IMR-90 (cell line): ENCODE data around the gene GABRD. TPM values are rescaled to one million over a fixed set of nuclear protein-coding genes. Genes with fewer than 3 reads are reported as not detected.

Experiments
- ATAC-seq: fragments of 200-7000 bp; cut with Tn5 transposase; 2 replicates; pipeline ENCODE4 v1.9.1; 2020; ENCODE audit warnings: low read depth, mild to moderate bottlenecking, moderate library complexity
- BruUV-seq: library from RNA; stranded (reverse); fragments of 400-500 nt; replicated peaks from 2 replicates; lab custom pipeline; 2021; lab: Mats Ljungman, UMichigan
- CTCF ChIA-PET: fragments of 300-600 bp; formaldehyde crosslinking; extraction: SDS; loops from one replicate; lab custom pipeline; 2021; ENCODE audit warnings: antibody characterized with exemption; lab: Yijun Ruan, JAX
- POLR2A ChIA-PET: fragments of 300-600 bp; sonication (Branson Sonifier 250); formaldehyde crosslinking; loops from one replicate; lab custom pipeline; 2022; ENCODE audit warnings: antibody characterized with exemption; ENCODE audit not compliant: unreplicated experiment; lab: Charles Lee
- DNase-seq: peaks from one replicate; pipeline ENCODE4 v3.0.0; 2013
- H2AFZ ChIP-seq: replicated peaks from 2 replicates; pipeline ENCODE3; 2013; ENCODE audit warnings: low read length, mild to moderate bottlenecking; ENCODE audit not compliant: poor library complexity
- H2AK5ac ChIP-seq: 2 replicates; pipeline ENCODE4 v1.6.1; 2013; ENCODE audit warnings: low read depth, low read length, inconsistent platforms
- H2AK9ac ChIP-seq: replicated peaks from 2 replicates; pipeline ENCODE3; 2013; ENCODE audit warnings: mild to moderate bottlenecking, low read depth, low read length, moderate library complexity; ENCODE audit not compliant: poor library complexity
- H2BK120ac ChIP-seq: 2 replicates; pipeline ENCODE4 v1.6.1; 2013; ENCODE audit warnings: low read depth, low read length, inconsistent platforms
- H2BK15ac ChIP-seq: 3 replicates; pipeline ENCODE4 v1.6.1; 2013; ENCODE audit warnings: low read depth, low read length, inconsistent platforms
- H2BK20ac ChIP-seq: 2 replicates; pipeline ENCODE4 v1.6.1; 2013; ENCODE audit warnings: low read depth, mild to moderate bottlenecking, inconsistent platforms, low read length, moderate library complexity
- H2BK5ac ChIP-seq: 2 replicates; pipeline ENCODE4 v1.6.1; 2013; ENCODE audit warnings: mild to moderate bottlenecking, low read depth, low read length, inconsistent platforms; ENCODE audit not compliant: poor library complexity, severe bottlenecking
- H3K14ac ChIP-seq: replicated peaks from 2 replicates; pipeline ENCODE4 v1.6.1; 2013; ENCODE audit warnings: low read depth, low read length, inconsistent platforms
- H3K18ac ChIP-seq: 2 replicates; pipeline ENCODE4 v1.6.1; 2013; ENCODE audit warnings: low read depth, low read length, control low read depth
- H3K23ac ChIP-seq: 2 replicates; pipeline ENCODE4 v1.6.1; 2013; ENCODE audit warnings: low read depth, low read length, inconsistent platforms
- H3K27ac ChIP-seq: 2 replicates; pipeline ENCODE4 v1.5.1; 2013; ENCODE audit warnings: mild to moderate bottlenecking, control low read depth, low read length; ENCODE audit not compliant: insufficient read depth
- H3K27me3 ChIP-seq: 2 replicates; pipeline ENCODE4 v1.6.1; 2013; ENCODE audit warnings: low read length; ENCODE audit not compliant: control insufficient read depth, insufficient read depth
- H3K36me3 ChIP-seq: 2 replicates; pipeline ENCODE4 v1.6.1; 2013; ENCODE audit warnings: low read length, mixed read lengths; ENCODE audit not compliant: control insufficient read depth, insufficient read depth
- H3K4ac ChIP-seq: 2 replicates; pipeline ENCODE4 v1.6.1; 2013; ENCODE audit warnings: low read depth, low read length, inconsistent platforms
- H3K4me1 ChIP-seq: 2 replicates; pipeline ENCODE4 v1.6.1; 2013; ENCODE audit warnings: low read length, mixed read lengths; ENCODE audit not compliant: control insufficient read depth, insufficient read depth
- H3K4me2 ChIP-seq: 2 replicates; pipeline ENCODE4 v1.6.1; 2013; ENCODE audit warnings: low read depth, mild to moderate bottlenecking, control low read depth, low read length, moderate library complexity
- H3K4me3 ChIP-seq: 2 replicates; pipeline ENCODE4 v1.5.1; 2013; ENCODE audit warnings: low read depth, mild to moderate bottlenecking, control low read depth, low read length, moderate library complexity; ENCODE audit not compliant: insufficient read depth
- H3K56ac ChIP-seq: 2 replicates; pipeline ENCODE4 v1.6.1; 2013; ENCODE audit warnings: low read length, inconsistent platforms; ENCODE audit not compliant: insufficient read depth; ENCODE audit errors: extremely low read depth
- H3K79me1 ChIP-seq, 2 experiments: 2 replicates each; pipeline ENCODE4 v1.6.1; 2013; ENCODE audit warnings: low read length in 2 of 2, inconsistent platforms in 1 of 2, low read depth in 1 of 2
- H3K9ac ChIP-seq: 2 replicates; pipeline ENCODE4 v1.6.1; 2013; ENCODE audit warnings: low read depth, low read length, control low read depth
- H3K9me1 ChIP-seq: 2 replicates; pipeline ENCODE4 v1.6.1; 2013; ENCODE audit warnings: low read length, inconsistent platforms; ENCODE audit not compliant: insufficient read depth
- H3K9me3 ChIP-seq: 2 replicates; pipeline ENCODE4 v1.6.1; 2013; ENCODE audit warnings: low read length; ENCODE audit not compliant: control insufficient read depth, insufficient read depth
- H4K20me1 ChIP-seq: 2 replicates; pipeline ENCODE4 v1.6.1; 2013; ENCODE audit warnings: low read length, inconsistent platforms; ENCODE audit not compliant: insufficient read depth
- H4K5ac ChIP-seq: 2 replicates; pipeline ENCODE4 v1.6.1; 2013; ENCODE audit warnings: mild to moderate bottlenecking, low read depth, low read length, control low read depth
- H4K8ac ChIP-seq, 2 experiments: 2 replicates each; pipeline ENCODE4 v1.6.1; 2013; ENCODE audit warnings: low read depth in 2 of 2, low read length in 2 of 2, control low read depth in 1 of 2, inconsistent platforms in 1 of 2
- H4K91ac ChIP-seq: 2 replicates; pipeline ENCODE4 v1.6.1; 2013; ENCODE audit warnings: low read depth, low read length, inconsistent platforms; ENCODE audit not compliant: insufficient read depth
- BHLHE40 ChIP-seq: fragments of 150-350 bp; IDR thresholded peaks from 2 replicates; pipeline ENCODE4 v1.6.1; 2016; ENCODE audit warnings: mild to moderate bottlenecking, low read depth, low read length
- CHD1 ChIP-seq: IDR thresholded peaks from 2 replicates; pipeline ENCODE4 v1.6.1; 2012; ENCODE audit warnings: low read depth, low read length, improper control_type of control experiment
- FOS ChIP-seq: fragments of 150-350 bp; IDR thresholded peaks from 2 replicates; pipeline ENCODE4 v1.6.1; 2016; ENCODE audit warnings: low read depth, low read length
- MAZ ChIP-seq: IDR thresholded peaks from 2 replicates; pipeline ENCODE4 v1.6.1; 2012; ENCODE audit warnings: low read depth, mild to moderate bottlenecking, low read length, improper control_type of control experiment, moderate library complexity, borderline replicate concordance
- MXI1 ChIP-seq: IDR thresholded peaks from 2 replicates; pipeline ENCODE4 v1.6.1; 2012; ENCODE audit warnings: low read depth, mild to moderate bottlenecking, low read length, moderate library complexity, borderline replicate concordance
- POLR2A ChIP-seq: IDR thresholded peaks from 2 replicates; pipeline ENCODE4 v1.6.1; 2012; ENCODE audit warnings: mild to moderate bottlenecking, low read depth, low read length
- SMC3 ChIP-seq: fragments of 150-350 bp; IDR thresholded peaks from 2 replicates; pipeline ENCODE4 v1.6.1; 2016; ENCODE audit warnings: low read depth, mild to moderate bottlenecking, antibody characterized with exemption, low read length, moderate library complexity
- WGBS, 2 experiments: methylation state at CpG; one replicate each; pipeline versions ENCODE4 v1.1.5 to v1.1.7; 2013; ENCODE audit warnings: missing lambda C conversion rate in 2 of 2; ENCODE audit not compliant: insufficient read length in 1 of 2; ENCODE audit errors: extremely low coverage in 2 of 2; 5-methylcytosine and 5-hydroxymethylcytosine counted together
- dilution Hi-C: fragments of 300-500 bp; cut with HindIII; formaldehyde crosslinking; loops from one replicate; pipeline ENCODE4 v1.14.3; 2018; ENCODE audit warnings: low sequenced_read_pairs; ENCODE audit not compliant: unreplicated experiment
- in situ Hi-C: fragments of 300-500 bp; cut with MboI; formaldehyde crosslinking; loops from 3 replicates; pipeline ENCODE4 v1.14.3; 2019; ENCODE audit warnings: low sequenced_read_pairs, inconsistent platforms, mixed read lengths
- intact Hi-C: fragments of 100-400 bp; cut with micrococcal nuclease; formaldehyde crosslinking; loops from 2 replicates; pipeline ENCODE4 v1.10.0; 2022
- polyA plus RNA-seq, 3 experiments: library from polyadenylated mRNA; depleted of rRNA; stranded (reverse); fragments of >200 nt; gene quantifications; 2 replicates each; pipeline ENCODE4 v1.2.3, GENCODE V29; 2012; ENCODE audit warnings: low replicate concordance in 1 of 3
- total RNA-seq: library from RNA; depleted of rRNA; stranded (reverse); fragments of >200 nt; gene quantifications from 2 replicates; pipeline ENCODE4 v1.2.3, GENCODE V29; 2012
- TF ChIP-seq, protein P1 (sequence below): fragments of 150-350 bp; IDR thresholded peaks from 2 replicates; pipeline ENCODE4 v1.6.1; 2017; ENCODE audit warnings: mild to moderate bottlenecking, antibody characterized with exemption, low read length, low read depth
- TF ChIP-seq, protein P2 (sequence below): fragments of 150-350 bp; IDR thresholded peaks from 2 replicates; pipeline ENCODE4 v1.6.1; 2016; ENCODE audit warnings: low read depth, mild to moderate bottlenecking, low read length, moderate library complexity, borderline replicate concordance
- TF ChIP-seq, protein P3 (sequence below): conservative IDR thresholded peaks from 2 replicates; pipeline ENCODE4 v1.5.1; 2012; ENCODE audit warnings: mild to moderate bottlenecking, low read depth, low read length, improper control_type of control experiment

GABRD gene
- total and polyA plus RNA-seq, 2 of the 4 experiments (the other 2 are of a cell fraction) = not detected

DNA sequence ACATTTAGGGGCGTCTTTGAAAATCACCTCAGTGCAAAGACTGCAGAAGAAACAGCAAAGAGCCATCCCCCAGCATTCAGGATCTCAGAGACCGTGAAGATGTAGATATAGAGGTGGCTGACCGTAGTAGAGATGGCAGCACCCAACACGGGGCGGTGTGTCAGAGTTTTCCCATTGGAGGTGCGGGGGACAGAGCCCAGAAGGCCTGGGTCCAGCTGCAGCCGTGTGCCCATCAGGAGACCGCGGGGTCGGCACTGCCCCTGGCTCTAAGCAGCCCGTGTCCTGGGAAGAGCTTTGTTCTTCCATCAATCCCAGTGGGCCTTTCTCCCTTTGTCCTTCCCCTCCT lies 1.1 kb downstream of the GABRD start:
- dilution Hi-C loops (no loop called here), intact Hi-C loops (no loop called here), in situ Hi-C loops (no loop called here)
- H3K4me1 ChIP-seq = no peaks in the 10 kb centered on the region
- H4K8ac ChIP-seq = no peak overlapping the region
- H3K27me3 ChIP-seq = peaks cover 82% of the 10 kb centered on the region
- BruUV-seq = no TSS peak
- H3K18ac ChIP-seq = no peak overlapping the region
- H3K27ac ChIP-seq = no peak overlapping the region
- no peak overlapping the region for H3K4ac ChIP-seq
- no peak overlapping the region for H3K4me3 ChIP-seq
- DNase-seq (no peak), ATAC-seq (no peak)
- H3K56ac ChIP-seq = no peak overlapping the region
- no peak overlapping the region for H4K5ac ChIP-seq
- no peak overlapping the region for H2BK5ac ChIP-seq
- H2AK5ac ChIP-seq = no peak overlapping the region
- H3K9me1 ChIP-seq = no peaks in the 10 kb centered on the region
- no peak overlapping the region for H2AFZ ChIP-seq
- H3K9ac ChIP-seq = no peak overlapping the region
- no peak overlapping the region for H3K23ac ChIP-seq
- H4K20me1 ChIP-seq = no peaks in the 10 kb centered on the region
- H2BK120ac ChIP-seq = no peak overlapping the region
- no peak for TF ChIP-seq MAZ
- TF ChIP-seq POLR2A = no peak
- TF ChIP-seq, protein P1, sequence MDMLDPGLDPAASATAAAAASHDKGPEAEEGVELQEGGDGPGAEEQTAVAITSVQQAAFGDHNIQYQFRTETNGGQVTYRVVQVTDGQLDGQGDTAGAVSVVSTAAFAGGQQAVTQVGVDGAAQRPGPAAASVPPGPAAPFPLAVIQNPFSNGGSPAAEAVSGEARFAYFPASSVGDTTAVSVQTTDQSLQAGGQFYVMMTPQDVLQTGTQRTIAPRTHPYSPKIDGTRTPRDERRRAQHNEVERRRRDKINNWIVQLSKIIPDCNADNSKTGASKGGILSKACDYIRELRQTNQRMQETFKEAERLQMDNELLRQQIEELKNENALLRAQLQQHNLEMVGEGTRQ = no peak
- TF ChIP-seq SMC3 = no peak
- TF ChIP-seq FOS = no peak
- TF ChIP-seq, protein P2, sequence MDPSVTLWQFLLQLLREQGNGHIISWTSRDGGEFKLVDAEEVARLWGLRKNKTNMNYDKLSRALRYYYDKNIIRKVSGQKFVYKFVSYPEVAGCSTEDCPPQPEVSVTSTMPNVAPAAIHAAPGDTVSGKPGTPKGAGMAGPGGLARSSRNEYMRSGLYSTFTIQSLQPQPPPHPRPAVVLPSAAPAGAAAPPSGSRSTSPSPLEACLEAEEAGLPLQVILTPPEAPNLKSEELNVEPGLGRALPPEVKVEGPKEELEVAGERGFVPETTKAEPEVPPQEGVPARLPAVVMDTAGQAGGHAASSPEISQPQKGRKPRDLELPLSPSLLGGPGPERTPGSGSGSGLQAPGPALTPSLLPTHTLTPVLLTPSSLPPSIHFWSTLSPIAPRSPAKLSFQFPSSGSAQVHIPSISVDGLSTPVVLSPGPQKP = no peak
- TF ChIP-seq, protein P3, sequence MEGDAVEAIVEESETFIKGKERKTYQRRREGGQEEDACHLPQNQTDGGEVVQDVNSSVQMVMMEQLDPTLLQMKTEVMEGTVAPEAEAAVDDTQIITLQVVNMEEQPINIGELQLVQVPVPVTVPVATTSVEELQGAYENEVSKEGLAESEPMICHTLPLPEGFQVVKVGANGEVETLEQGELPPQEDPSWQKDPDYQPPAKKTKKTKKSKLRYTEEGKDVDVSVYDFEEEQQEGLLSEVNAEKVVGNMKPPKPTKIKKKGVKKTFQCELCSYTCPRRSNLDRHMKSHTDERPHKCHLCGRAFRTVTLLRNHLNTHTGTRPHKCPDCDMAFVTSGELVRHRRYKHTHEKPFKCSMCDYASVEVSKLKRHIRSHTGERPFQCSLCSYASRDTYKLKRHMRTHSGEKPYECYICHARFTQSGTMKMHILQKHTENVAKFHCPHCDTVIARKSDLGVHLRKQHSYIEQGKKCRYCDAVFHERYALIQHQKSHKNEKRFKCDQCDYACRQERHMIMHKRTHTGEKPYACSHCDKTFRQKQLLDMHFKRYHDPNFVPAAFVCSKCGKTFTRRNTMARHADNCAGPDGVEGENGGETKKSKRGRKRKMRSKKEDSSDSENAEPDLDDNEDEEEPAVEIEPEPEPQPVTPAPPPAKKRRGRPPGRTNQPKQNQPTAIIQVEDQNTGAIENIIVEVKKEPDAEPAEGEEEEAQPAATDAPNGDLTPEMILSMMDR = no peak
- TF ChIP-seq CHD1 = no peak
- TF ChIP-seq MXI1 = no peak
- no peak for TF ChIP-seq BHLHE40
- POLR2A ChIA-PET = no interaction called here
- H2BK15ac ChIP-seq = no peak overlapping the region
- H4K91ac ChIP-seq = no peak overlapping the region
- no peak overlapping the region for H2AK9ac ChIP-seq
- H3K36me3 ChIP-seq = no peaks in the 10 kb centered on the region
- H2BK20ac ChIP-seq = no peak overlapping the region
- H3K79me1 ChIP-seq = no peaks in the 10 kb centered on the region
- no peak overlapping the region for H3K14ac ChIP-seq
- WGBS, 2 experiments = no CpG with 5 or more reads among the region's 11 CpGs
- CTCF ChIA-PET = no interaction called here
- H3K4me2 ChIP-seq = no peak overlapping the region
- no peaks in the 10 kb centered on the region for H3K9me3 ChIP-seq
